Gastrocnemius medialis (tissue), 4 donors: ENCODE results near the gene MARCHF2.

Experiments used
- POLR2A ChIP-seq, 2 donors: fragments of 450-650 bp; IDR thresholded peaks; one replicate each; pipeline ENCODE4 v1.6.1; 2017; ENCODE audit warnings: antibody characterized with exemption in 2 of 2, mild to moderate bottlenecking in 2 of 2, moderate library complexity in 2 of 2
- TF ChIP-seq, protein P1 (sequence below), 5 experiments: fragments of 450-650 bp in 3 of 5; fragments of 200-600 bp in 2 of 5; sonication (generic) in 2 of 5; IDR thresholded peaks in 4 of 5; conservative IDR thresholded peaks in 1 of 5; 1 replicate in 4 of 5; 2 replicates in 1 of 5; pipeline ENCODE4 v1.5.1; 2016 to 2019; ENCODE audit warnings: antibody characterized with exemption in 5 of 5, mild to moderate bottlenecking in 3 of 5, moderate library complexity in 3 of 5

DNA sequence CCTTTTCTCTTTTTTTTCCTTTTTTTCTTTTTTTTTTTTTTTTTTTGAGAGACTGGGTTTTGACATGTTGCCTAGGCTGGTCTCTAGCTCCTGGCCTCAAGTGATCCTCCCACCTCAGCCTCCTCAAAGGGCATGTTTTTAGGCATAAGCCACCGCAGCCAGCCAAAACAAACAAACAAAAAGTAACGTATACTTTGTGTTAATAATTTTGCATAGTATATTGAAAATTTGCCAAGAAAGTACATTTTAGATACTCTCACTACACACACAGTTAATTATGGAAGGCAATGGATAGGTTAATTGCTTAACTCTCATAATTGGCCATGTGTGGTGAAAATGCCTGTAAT, 24.5 kb upstream of the MARCHF2 start:
- TF ChIP-seq, protein P1, sequence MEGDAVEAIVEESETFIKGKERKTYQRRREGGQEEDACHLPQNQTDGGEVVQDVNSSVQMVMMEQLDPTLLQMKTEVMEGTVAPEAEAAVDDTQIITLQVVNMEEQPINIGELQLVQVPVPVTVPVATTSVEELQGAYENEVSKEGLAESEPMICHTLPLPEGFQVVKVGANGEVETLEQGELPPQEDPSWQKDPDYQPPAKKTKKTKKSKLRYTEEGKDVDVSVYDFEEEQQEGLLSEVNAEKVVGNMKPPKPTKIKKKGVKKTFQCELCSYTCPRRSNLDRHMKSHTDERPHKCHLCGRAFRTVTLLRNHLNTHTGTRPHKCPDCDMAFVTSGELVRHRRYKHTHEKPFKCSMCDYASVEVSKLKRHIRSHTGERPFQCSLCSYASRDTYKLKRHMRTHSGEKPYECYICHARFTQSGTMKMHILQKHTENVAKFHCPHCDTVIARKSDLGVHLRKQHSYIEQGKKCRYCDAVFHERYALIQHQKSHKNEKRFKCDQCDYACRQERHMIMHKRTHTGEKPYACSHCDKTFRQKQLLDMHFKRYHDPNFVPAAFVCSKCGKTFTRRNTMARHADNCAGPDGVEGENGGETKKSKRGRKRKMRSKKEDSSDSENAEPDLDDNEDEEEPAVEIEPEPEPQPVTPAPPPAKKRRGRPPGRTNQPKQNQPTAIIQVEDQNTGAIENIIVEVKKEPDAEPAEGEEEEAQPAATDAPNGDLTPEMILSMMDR (IDR thresholded peaks at IDR 0.05 in 4 of 5, conservative IDR thresholded peaks at IDR 0.05 in 1 of 5): no peak
- TF ChIP-seq POLR2A (IDR thresholded peaks at IDR 0.05): no peak
